Panc1 (cell line): ENCODE measurements around the gene C13orf46. TPM values are rescaled to one million over a fixed set of nuclear protein-coding genes. Genes with fewer than 3 reads are reported as not detected.

Experiments
- ATAC-seq: fragments of 200-7000 bp; cut with Tn5 transposase; 2 replicates; pipeline ENCODE4 v1.9.1; 2020; ENCODE audit warnings: mild to moderate bottlenecking, moderate library complexity
- BruUV-seq: library from RNA; stranded (reverse); fragments of 400-500 nt; replicated peaks from 2 replicates; lab custom pipeline; 2021; lab: Mats Ljungman, UMichigan
- CTCF ChIA-PET: fragments of 300-600 bp; sonication (Branson Sonifier 250); formaldehyde crosslinking; loops from one replicate; lab custom pipeline; 2022; ENCODE audit warnings: antibody characterized with exemption; lab: Charles Lee
- POLR2A ChIA-PET: fragments of 300-600 bp; sonication (Branson Sonifier 250); formaldehyde crosslinking; loops from one replicate; lab custom pipeline; 2022; ENCODE audit warnings: antibody characterized with exemption; lab: Charles Lee
- DNase-seq: peaks from one replicate; pipeline ENCODE4 v3.0.0-alpha.2; 2010; ENCODE audit warnings: low read depth, low spot score
- H3K27ac ChIP-seq: 2 replicates; pipeline ENCODE4 v1.5.1; 2011; ENCODE audit warnings: mild to moderate bottlenecking, low read length, inconsistent platforms
- H3K27me3 ChIP-seq: fragments of 200-500 bp; sonication (Bioruptor generic); 2 replicates; pipeline ENCODE4 v1.6.0; 2014; ENCODE audit warnings: low read length, inconsistent platforms; ENCODE audit not compliant: control insufficient read depth, insufficient read depth
- H3K36me3 ChIP-seq: fragments of 200-500 bp; sonication (Bioruptor generic); 2 replicates; pipeline ENCODE4 v1.5.1; 2014; ENCODE audit warnings: inconsistent platforms, mild to moderate bottlenecking, low read length, moderate library complexity; ENCODE audit not compliant: control insufficient read depth, insufficient read depth
- H3K4me1 ChIP-seq: 2 replicates; pipeline ENCODE4 v1.5.1; 2011; ENCODE audit warnings: inconsistent platforms, mild to moderate bottlenecking, low read length, moderate library complexity; ENCODE audit not compliant: control insufficient read depth, insufficient read depth
- H3K4me3 ChIP-seq, 2 experiments: 2 replicates each; pipeline ENCODE4 v1.5.1; 2011 to 2012; ENCODE audit warnings: low read depth in 2 of 2, low read length in 2 of 2, mild to moderate bottlenecking in 2 of 2, inconsistent platforms in 1 of 2, moderate library complexity in 1 of 2
- H3K9me3 ChIP-seq: fragments of 200-500 bp; sonication (Bioruptor generic); 2 replicates; pipeline ENCODE4 v1.5.1; 2014; ENCODE audit warnings: low read depth, mild to moderate bottlenecking, inconsistent platforms, low read length, moderate library complexity; ENCODE audit not compliant: control insufficient read depth, insufficient read depth
- POLR2AphosphoS5 ChIP-seq: IDR thresholded peaks from 2 replicates; pipeline ENCODE4 v1.6.1; 2012; ENCODE audit warnings: mild to moderate bottlenecking, low read depth, low read length, moderate library complexity
- SIN3A ChIP-seq: IDR thresholded peaks from 2 replicates; pipeline ENCODE4 v1.6.1; 2012; ENCODE audit warnings: low read depth, mild to moderate bottlenecking, low read length, moderate library complexity, borderline replicate concordance; ENCODE audit not compliant: insufficient read depth
- TCF7L2 ChIP-seq: IDR thresholded peaks from 2 replicates; pipeline ENCODE4 v1.6.1; 2011; ENCODE audit warnings: mild to moderate bottlenecking, low read depth, low read length, inconsistent platforms
- in situ Hi-C: cut with HindIII; loops from 2 replicates; pipeline ENCODE4 v1.10.0; 2016; ENCODE audit warnings: low sequenced_read_pairs, low pct_unique_long_range_greater_than_20kb
- intact Hi-C: fragments of 100-400 bp; cut with micrococcal nuclease; formaldehyde crosslinking; loops from one replicate; pipeline ENCODE4 v1.10.0; 2022; ENCODE audit not compliant: unreplicated experiment
- total RNA-seq: library from RNA; stranded (reverse); gene quantifications from one replicate; pipeline ENCODE4 v1.2.1, GENCODE V29; 2021; ENCODE audit not compliant: unreplicated experiment
- TF ChIP-seq, protein P1 (sequence below), 2 experiments: IDR thresholded peaks; 2 replicates each; pipeline ENCODE4 v1.6.1; 2011 to 2012; ENCODE audit warnings: low read depth in 2 of 2, control low read depth in 1 of 2, low read length in 1 of 2, mild to moderate bottlenecking in 1 of 2, moderate library complexity in 1 of 2; ENCODE audit not compliant: insufficient read depth in 1 of 2
- TF ChIP-seq, protein P2 (sequence below): fragments of 450-650 bp; IDR thresholded peaks from 2 replicates; pipeline ENCODE4 v1.5.1; 2017; ENCODE audit warnings: mild to moderate bottlenecking

The C13orf46 gene
- total RNA-seq, 1 experiment from 2014 or later: 2.6 TPM

DNA sequence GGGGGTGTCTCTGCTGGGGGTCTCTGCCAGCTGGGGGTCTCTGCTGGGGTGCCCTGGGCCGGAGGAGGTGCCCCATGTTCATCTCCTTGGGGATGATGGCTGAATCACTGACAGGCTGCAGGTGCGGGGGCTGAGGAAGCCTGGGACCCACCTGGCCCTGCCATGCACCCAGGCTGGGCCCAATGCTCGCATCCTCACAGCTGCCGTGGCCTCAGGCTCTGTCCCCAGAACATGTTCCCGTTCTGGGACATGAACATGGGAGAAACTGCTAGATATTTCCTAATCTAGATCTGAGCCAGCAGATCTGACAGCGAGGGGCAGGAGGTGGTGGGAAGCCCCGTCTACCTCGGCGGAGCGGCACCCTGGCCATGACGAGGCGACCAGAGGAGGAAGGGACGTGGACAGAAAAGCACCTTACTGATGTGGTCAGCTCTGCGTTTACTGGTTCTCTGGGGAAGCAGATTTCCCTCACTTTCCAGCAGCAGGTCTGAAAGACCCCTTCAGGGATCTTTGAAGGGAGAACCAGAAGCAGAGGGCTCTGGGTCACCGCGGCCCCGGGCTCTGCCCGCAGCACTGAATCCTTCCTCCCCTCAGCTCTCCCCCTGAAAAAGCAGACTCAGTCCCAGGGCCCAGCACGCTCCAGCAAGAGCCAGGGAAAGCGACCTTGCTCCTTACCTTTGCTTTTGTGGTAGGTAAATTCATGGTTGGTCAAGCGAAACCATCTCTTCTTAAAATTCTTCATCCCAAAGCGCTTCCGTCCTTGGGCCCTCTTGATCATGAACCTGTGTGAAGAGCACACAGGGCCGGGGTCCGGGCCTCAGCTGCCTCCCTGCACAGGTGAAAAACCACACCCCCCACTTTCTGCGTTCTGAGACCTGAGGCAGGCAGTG, 26.5 kb upstream of the C13orf46 start:
- Histone ChIP-seq H3K27me3 (no peaks in the 10 kb centered on the region), H3K4me3 (no peak overlapping the region), H3K36me3 (no peaks in the 10 kb centered on the region), H3K4me1 (no peaks in the 10 kb centered on the region), H3K9me3 (no peaks in the 10 kb centered on the region), H3K27ac (no peak overlapping the region)
- DNase-seq (no peak), ATAC-seq (no peak)
- intact Hi-C loops (no loop called here), in situ Hi-C loops (no loop called here)
- BruUV-seq: no TSS peak
- TF ChIP-seq POLR2AphosphoS5 (no peak), SIN3A (no peak), TCF7L2 (no peak)
- TF ChIP-seq, protein P1, sequence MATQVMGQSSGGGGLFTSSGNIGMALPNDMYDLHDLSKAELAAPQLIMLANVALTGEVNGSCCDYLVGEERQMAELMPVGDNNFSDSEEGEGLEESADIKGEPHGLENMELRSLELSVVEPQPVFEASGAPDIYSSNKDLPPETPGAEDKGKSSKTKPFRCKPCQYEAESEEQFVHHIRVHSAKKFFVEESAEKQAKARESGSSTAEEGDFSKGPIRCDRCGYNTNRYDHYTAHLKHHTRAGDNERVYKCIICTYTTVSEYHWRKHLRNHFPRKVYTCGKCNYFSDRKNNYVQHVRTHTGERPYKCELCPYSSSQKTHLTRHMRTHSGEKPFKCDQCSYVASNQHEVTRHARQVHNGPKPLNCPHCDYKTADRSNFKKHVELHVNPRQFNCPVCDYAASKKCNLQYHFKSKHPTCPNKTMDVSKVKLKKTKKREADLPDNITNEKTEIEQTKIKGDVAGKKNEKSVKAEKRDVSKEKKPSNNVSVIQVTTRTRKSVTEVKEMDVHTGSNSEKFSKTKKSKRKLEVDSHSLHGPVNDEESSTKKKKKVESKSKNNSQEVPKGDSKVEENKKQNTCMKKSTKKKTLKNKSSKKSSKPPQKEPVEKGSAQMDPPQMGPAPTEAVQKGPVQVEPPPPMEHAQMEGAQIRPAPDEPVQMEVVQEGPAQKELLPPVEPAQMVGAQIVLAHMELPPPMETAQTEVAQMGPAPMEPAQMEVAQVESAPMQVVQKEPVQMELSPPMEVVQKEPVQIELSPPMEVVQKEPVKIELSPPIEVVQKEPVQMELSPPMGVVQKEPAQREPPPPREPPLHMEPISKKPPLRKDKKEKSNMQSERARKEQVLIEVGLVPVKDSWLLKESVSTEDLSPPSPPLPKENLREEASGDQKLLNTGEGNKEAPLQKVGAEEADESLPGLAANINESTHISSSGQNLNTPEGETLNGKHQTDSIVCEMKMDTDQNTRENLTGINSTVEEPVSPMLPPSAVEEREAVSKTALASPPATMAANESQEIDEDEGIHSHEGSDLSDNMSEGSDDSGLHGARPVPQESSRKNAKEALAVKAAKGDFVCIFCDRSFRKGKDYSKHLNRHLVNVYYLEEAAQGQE (IDR thresholded peaks at IDR 0.05; ENCODE audit: insufficient read depth in 1 of 2, low read depth in 2 of 2, low read length in 1 of 2): no peak
- TF ChIP-seq, protein P2, sequence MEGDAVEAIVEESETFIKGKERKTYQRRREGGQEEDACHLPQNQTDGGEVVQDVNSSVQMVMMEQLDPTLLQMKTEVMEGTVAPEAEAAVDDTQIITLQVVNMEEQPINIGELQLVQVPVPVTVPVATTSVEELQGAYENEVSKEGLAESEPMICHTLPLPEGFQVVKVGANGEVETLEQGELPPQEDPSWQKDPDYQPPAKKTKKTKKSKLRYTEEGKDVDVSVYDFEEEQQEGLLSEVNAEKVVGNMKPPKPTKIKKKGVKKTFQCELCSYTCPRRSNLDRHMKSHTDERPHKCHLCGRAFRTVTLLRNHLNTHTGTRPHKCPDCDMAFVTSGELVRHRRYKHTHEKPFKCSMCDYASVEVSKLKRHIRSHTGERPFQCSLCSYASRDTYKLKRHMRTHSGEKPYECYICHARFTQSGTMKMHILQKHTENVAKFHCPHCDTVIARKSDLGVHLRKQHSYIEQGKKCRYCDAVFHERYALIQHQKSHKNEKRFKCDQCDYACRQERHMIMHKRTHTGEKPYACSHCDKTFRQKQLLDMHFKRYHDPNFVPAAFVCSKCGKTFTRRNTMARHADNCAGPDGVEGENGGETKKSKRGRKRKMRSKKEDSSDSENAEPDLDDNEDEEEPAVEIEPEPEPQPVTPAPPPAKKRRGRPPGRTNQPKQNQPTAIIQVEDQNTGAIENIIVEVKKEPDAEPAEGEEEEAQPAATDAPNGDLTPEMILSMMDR: no peak
- CTCF ChIA-PET: no interaction called here
- POLR2A ChIA-PET: no interaction called here

DNA sequence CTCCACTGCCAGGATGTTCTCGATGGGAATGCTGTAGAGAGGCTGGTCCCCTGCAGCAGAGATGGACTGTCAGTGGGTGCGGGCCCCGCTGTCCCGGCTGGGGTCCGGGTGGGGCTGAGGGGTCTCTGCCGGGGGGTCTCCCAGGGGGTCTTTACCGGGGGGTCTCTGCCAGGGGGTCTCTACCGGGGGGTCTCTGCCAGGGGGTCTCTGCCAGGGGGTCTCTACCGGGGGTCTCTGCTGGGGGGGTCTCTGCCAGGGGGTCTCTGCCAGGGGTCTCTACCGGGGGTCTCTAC, 25.7 kb upstream of the C13orf46 start:
- ChIA-PET POLR2A (interaction anchor here (0.7 kb wide), 1 partner anchor 157 kb away, joined by 14 read pairs; no protein-coding TSS in a partner anchor), CTCF (no interaction called here)
- ATAC-seq (no peak), DNase-seq (no peak)
- Histone ChIP-seq H3K27ac (no peak overlapping the region), H3K9me3 (no peaks in the 10 kb centered on the region), H3K36me3 (no peaks in the 10 kb centered on the region), H3K4me3 (no peak overlapping the region), H3K27me3 (no peaks in the 10 kb centered on the region), H3K4me1 (no peaks in the 10 kb centered on the region)
- BruUV-seq: no TSS peak
- in situ Hi-C loops: no loop called here
- intact Hi-C loops: no loop called here
- no peak for TF ChIP-seq POLR2AphosphoS5
- TF ChIP-seq SIN3A: no peak
- TF ChIP-seq, protein P2: no peak
- TF ChIP-seq, protein P1 (IDR thresholded peaks at IDR 0.05; ENCODE audit: insufficient read depth in 1 of 2, low read depth in 2 of 2, low read length in 1 of 2): no peak
- no peak for TF ChIP-seq TCF7L2
